HEK293 (cell line): ENCODE measurements around the gene ARTN.

Experiments
- CTCF ChIA-PET: fragments of 350-600 bp; formaldehyde crosslinking; extraction: SDS; loops from one replicate; lab custom pipeline; 2021; ENCODE audit warnings: antibody characterized with exemption; lab: Yijun Ruan, JAX
- POLR2A ChIA-PET: fragments of 300-600 bp; formaldehyde crosslinking; extraction: SDS; loops from one replicate; lab custom pipeline; 2020; ENCODE audit warnings: antibody characterized with exemption, inconsistent platforms; lab: Yijun Ruan, JAX
- H3K27ac ChIP-seq: fragments of 200-500 bp; sonication (Bioruptor generic); 2 replicates; pipeline ENCODE4 v1.5.1; 2014; ENCODE audit warnings: low read depth, low read length, control low read depth, inconsistent platforms; ENCODE audit errors: extremely low read depth
- H3K36me3 ChIP-seq, 2 experiments: fragments of 200-500 bp in 1 of 2; sonication (Bioruptor generic) in 1 of 2; 1 replicate in 1 of 2; 2 replicates in 1 of 2; pipeline ENCODE4 v1.5.1; 2014 to 2017; ENCODE audit warnings: inconsistent platforms in 2 of 2, low read length in 2 of 2; ENCODE audit not compliant: control insufficient read depth in 2 of 2, insufficient read depth in 1 of 2
- H3K4me1 ChIP-seq: fragments of 200-500 bp; sonication (Bioruptor generic); 2 replicates; pipeline ENCODE4 v1.5.1; 2014; ENCODE audit warnings: mild to moderate bottlenecking, low read length, inconsistent platforms; ENCODE audit not compliant: control insufficient read depth, insufficient read depth
- H3K4me3 ChIP-seq: 2 replicates; pipeline ENCODE4 v1.5.1; 2011; ENCODE audit warnings: low read depth, mild to moderate bottlenecking, control low read depth, low read length, moderate library complexity
- H3K9me3 ChIP-seq: fragments of 200-500 bp; sonication (Bioruptor generic); 2 replicates; pipeline ENCODE4 v1.5.1; 2014; ENCODE audit warnings: low read depth, low read length, inconsistent platforms; ENCODE audit not compliant: control insufficient read depth, insufficient read depth
- AEBP2 ChIP-seq: fragments of 450-650 bp; formaldehyde crosslinking; IDR thresholded peaks from 2 replicates; pipeline ENCODE4 v1.5.1; 2016; ENCODE audit warnings: missing biosample characterization, missing genetic modification characterization, borderline replicate concordance
- ATF2 ChIP-seq: fragments of 450-650 bp; formaldehyde crosslinking; IDR thresholded peaks from 2 replicates; pipeline ENCODE4 v1.5.1; 2016; ENCODE audit warnings: missing biosample characterization, missing genetic modification characterization, low read depth
- EGR2 ChIP-seq: fragments of 450-650 bp; formaldehyde crosslinking; IDR thresholded peaks from 2 replicates; pipeline ENCODE4 v1.5.1; 2016; ENCODE audit warnings: low read depth, missing biosample characterization, missing genetic modification characterization
- GLIS1 ChIP-seq: fragments of 450-650 bp; formaldehyde crosslinking; IDR thresholded peaks from 2 replicates; pipeline ENCODE4 v1.5.1; 2016; ENCODE audit warnings: missing biosample characterization, missing genetic modification characterization
- HOXC10 ChIP-seq: sonication (generic); formaldehyde crosslinking; IDR thresholded peaks from 2 replicates; pipeline ENCODE4 v1.8.1; 2023; ENCODE audit warnings: mild to moderate bottlenecking, missing genetic modification reagents
- IKZF3 ChIP-seq: fragments of 450-650 bp; IDR thresholded peaks from 2 replicates; pipeline ENCODE4 v1.5.0; 2018; ENCODE audit warnings: missing biosample characterization, mild to moderate bottlenecking, missing genetic modification characterization, moderate library complexity
- KLF8 ChIP-seq: fragments of 450-650 bp; formaldehyde crosslinking; IDR thresholded peaks from 2 replicates; pipeline ENCODE4 v1.5.1; 2016; ENCODE audit warnings: missing biosample characterization, missing genetic modification characterization
- MEIS1 ChIP-seq: sonication (generic); formaldehyde crosslinking; IDR thresholded peaks from 2 replicates; pipeline ENCODE4 v1.8.1; 2022; ENCODE audit warnings: missing genetic modification reagents, mild to moderate bottlenecking, borderline replicate concordance
- MZF1 ChIP-seq: fragments of 450-650 bp; formaldehyde crosslinking; IDR thresholded peaks from 2 replicates; pipeline ENCODE4 v1.5.1; 2017; ENCODE audit warnings: missing biosample characterization, missing genetic modification characterization, borderline replicate concordance
- PBX3 ChIP-seq: sonication (generic); formaldehyde crosslinking; IDR thresholded peaks from 2 replicates; pipeline ENCODE4 v1.8.1; 2022; ENCODE audit warnings: mild to moderate bottlenecking, moderate library complexity, missing genetic modification reagents
- SP2 ChIP-seq: fragments of 450-650 bp; formaldehyde crosslinking; IDR thresholded peaks from 2 replicates; pipeline ENCODE4 v1.5.1; 2016; ENCODE audit warnings: missing biosample characterization, missing genetic modification characterization
- ZFP3 ChIP-seq: fragments of 450-650 bp; formaldehyde crosslinking; IDR thresholded peaks from 2 replicates; pipeline ENCODE4 v1.5.1; 2016; ENCODE audit warnings: low read depth, missing biosample characterization, missing genetic modification characterization
- ZIC2 ChIP-seq: fragments of 450-650 bp; formaldehyde crosslinking; IDR thresholded peaks from 2 replicates; pipeline ENCODE4 v1.5.1; 2016; ENCODE audit warnings: missing biosample characterization, missing genetic modification characterization
- ZNF112 ChIP-seq: fragments of 450-650 bp; formaldehyde crosslinking; IDR thresholded peaks from 2 replicates; pipeline ENCODE4 v1.5.0; 2017; ENCODE audit warnings: missing biosample characterization, missing genetic modification characterization
- ZNF16 ChIP-seq: fragments of 450-650 bp; formaldehyde crosslinking; IDR thresholded peaks from 2 replicates; pipeline ENCODE4 v1.5.1; 2016; ENCODE audit warnings: low read depth, missing biosample characterization, missing genetic modification characterization
- ZNF174 ChIP-seq: fragments of 450-650 bp; formaldehyde crosslinking; IDR thresholded peaks from 2 replicates; pipeline ENCODE4 v1.5.0; 2017; ENCODE audit warnings: missing biosample characterization, mild to moderate bottlenecking, missing genetic modification characterization
- ZNF184 ChIP-seq: fragments of 450-650 bp; IDR thresholded peaks from 2 replicates; pipeline ENCODE4 v1.5.1; 2018; ENCODE audit warnings: missing biosample characterization, mild to moderate bottlenecking, missing genetic modification characterization
- ZNF2 ChIP-seq: fragments of 450-650 bp; formaldehyde crosslinking; IDR thresholded peaks from 2 replicates; pipeline ENCODE4 v1.5.1; 2016; ENCODE audit warnings: missing biosample characterization, missing genetic modification characterization
- ZNF202 ChIP-seq: fragments of 450-650 bp; formaldehyde crosslinking; IDR thresholded peaks from 2 replicates; pipeline ENCODE4 v1.5.1; 2016; ENCODE audit warnings: missing biosample characterization, missing genetic modification characterization, borderline replicate concordance
- ZNF221 ChIP-seq: fragments of 450-650 bp; formaldehyde crosslinking; IDR thresholded peaks from 2 replicates; pipeline ENCODE4 v1.5.1; 2017; ENCODE audit warnings: missing biosample characterization, missing genetic modification characterization, borderline replicate concordance
- ZNF335 ChIP-seq: fragments of 450-650 bp; formaldehyde crosslinking; conservative IDR thresholded peaks from 2 replicates; pipeline ENCODE4 v1.5.1; 2016; ENCODE audit warnings: missing biosample characterization, missing genetic modification characterization
- ZNF354C ChIP-seq: fragments of 450-650 bp; formaldehyde crosslinking; IDR thresholded peaks from 2 replicates; pipeline ENCODE4 v1.5.1; 2016; ENCODE audit warnings: missing biosample characterization, missing genetic modification characterization, low read depth, borderline replicate concordance
- ZNF398 ChIP-seq: fragments of 450-650 bp; formaldehyde crosslinking; IDR thresholded peaks from 2 replicates; pipeline ENCODE4 v1.5.1; 2017; ENCODE audit warnings: missing biosample characterization, missing genetic modification characterization
- ZNF404 ChIP-seq: fragments of 450-650 bp; formaldehyde crosslinking; IDR thresholded peaks from 2 replicates; pipeline ENCODE4 v1.5.1; 2017; ENCODE audit warnings: missing biosample characterization, missing genetic modification characterization
- ZNF510 ChIP-seq: fragments of 450-650 bp; formaldehyde crosslinking; IDR thresholded peaks from 2 replicates; pipeline ENCODE4 v1.5.1; 2018; ENCODE audit warnings: mild to moderate bottlenecking, missing genetic modification characterization, missing biosample characterization; ENCODE audit not compliant: insufficient replicate concordance
- ZNF544 ChIP-seq: fragments of 450-650 bp; formaldehyde crosslinking; IDR thresholded peaks from 2 replicates; pipeline ENCODE4 v1.5.0; 2017; ENCODE audit warnings: missing biosample characterization, missing genetic modification characterization
- ZNF626 ChIP-seq: fragments of 450-650 bp; sonication (Bioruptor Pico); formaldehyde crosslinking; IDR thresholded peaks from 2 replicates; pipeline ENCODE4 v1.5.1; 2018; ENCODE audit warnings: missing biosample characterization, missing genetic modification characterization, inconsistent platforms
- ZNF664 ChIP-seq: fragments of 450-650 bp; formaldehyde crosslinking; IDR thresholded peaks from 2 replicates; pipeline ENCODE4 v1.5.1; 2016; ENCODE audit warnings: missing biosample characterization, missing genetic modification characterization
- ZNF707 ChIP-seq: fragments of 450-650 bp; formaldehyde crosslinking; IDR thresholded peaks from 2 replicates; pipeline ENCODE4 v1.5.1; 2016; ENCODE audit warnings: missing biosample characterization, missing genetic modification characterization
- ZNF76 ChIP-seq: fragments of 450-650 bp; formaldehyde crosslinking; IDR thresholded peaks from 2 replicates; pipeline ENCODE4; 2016; ENCODE audit warnings: low read depth, missing biosample characterization, missing genetic modification characterization, borderline replicate concordance
- ZNF777 ChIP-seq: fragments of 450-650 bp; formaldehyde crosslinking; IDR thresholded peaks from 2 replicates; pipeline ENCODE4 v1.5.1; 2017; ENCODE audit warnings: missing biosample characterization, missing genetic modification characterization, borderline replicate concordance
- ZNF830 ChIP-seq: fragments of 450-650 bp; IDR thresholded peaks from 2 replicates; pipeline ENCODE4 v1.5.0; 2018; ENCODE audit warnings: missing biosample characterization, missing genetic modification characterization, low read depth, mild to moderate bottlenecking, moderate library complexity
- ZSCAN16 ChIP-seq: fragments of 450-650 bp; formaldehyde crosslinking; IDR thresholded peaks from 2 replicates; pipeline ENCODE4 v1.5.1; 2016; ENCODE audit warnings: missing biosample characterization, missing genetic modification characterization

Gene ARTN

DNA sequence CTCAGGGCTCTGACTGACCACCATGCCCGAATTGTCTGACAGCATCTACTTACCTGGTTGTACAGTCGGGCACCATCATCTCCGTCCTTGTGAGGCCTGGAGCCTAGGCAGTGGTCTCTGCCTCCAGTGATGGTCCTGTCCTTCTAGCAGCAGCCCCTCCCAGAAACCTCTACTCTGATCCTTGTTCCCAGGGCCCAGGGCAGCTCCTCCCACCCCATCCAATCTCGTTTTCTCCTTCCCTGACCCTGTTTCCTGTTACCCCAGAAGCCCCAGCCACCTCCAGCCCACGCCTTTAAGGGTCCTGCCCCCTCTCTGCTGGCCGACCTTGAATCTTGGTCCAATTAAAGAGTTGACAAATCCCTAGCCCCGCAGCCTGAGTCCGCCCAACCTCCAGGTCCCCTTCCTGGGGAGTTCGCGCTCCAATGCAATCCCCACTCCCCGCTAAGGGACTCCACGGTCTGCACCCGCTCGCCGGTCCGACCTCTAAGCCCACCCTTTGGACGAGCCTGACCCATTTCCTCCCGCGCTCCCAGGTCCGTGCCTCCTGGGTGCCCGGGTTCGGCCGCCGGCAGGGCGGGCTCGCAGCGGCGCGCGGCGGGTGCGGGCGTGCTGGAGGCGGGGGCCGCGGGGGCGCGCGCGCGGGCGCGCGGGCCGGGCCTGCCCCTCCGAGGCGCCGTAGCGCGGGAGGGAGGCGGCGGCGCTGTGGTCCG, 45.1 kb downstream of the ARTN start, which contains the start of gene B4GALT2:
Gene B4GALT2, plus strand, starts transcription at position 660 of the 710 bp plus-strand sequence. CDS start 1,951 bp downstream, outside the sequence.
- ChIA-PET POLR2A (interaction anchor here (0.6 to 1.3 kb wide), 3 partner anchors 9 to 31 kb away, joined by 3 to 4 read pairs (median 4); partner anchors contain the start of genes DPH2 and IPO13), CTCF (no interaction called here)
- Histone ChIP-seq H3K9me3 (no peaks in the 10 kb centered on the region), H3K36me3 (peaks cover 7 to 62% of the 10 kb centered on the region in 2 experiments; a peak in 2 of 3 replicates), H3K4me1 (peaks cover 3% of the 10 kb centered on the region; the same call in 1 of the 2 replicates), H3K27ac (peak within 1 kb of the TSS; percentile 67; the same call in 1 of the 2 replicates), H3K4me3 (peak within 1 kb of the TSS; percentile 67)
- TF ChIP-seq ZNF830 (tag by site-specific recombination): no peak
- no peak for TF ChIP-seq ZNF404 (tag by site-specific recombination)
- no peak for TF ChIP-seq ZNF184 (tag by site-specific recombination)
- peak; percentile 82; the same call in 1 of the 2 replicates for TF ChIP-seq MZF1 (tag by site-specific recombination)
- no peak for TF ChIP-seq ZSCAN16 (tag by site-specific recombination)
- peak; percentile 34; the same call in 1 of the 2 replicates for TF ChIP-seq KLF8 (tag by site-specific recombination)
- no peak for TF ChIP-seq ZNF221
- no peak for TF ChIP-seq ZNF174
- TF ChIP-seq IKZF3 (tag by site-specific recombination): no peak
- no peak for TF ChIP-seq ZNF16 (tag by site-specific recombination)
- TF ChIP-seq SP2 (tag by site-specific recombination): peak; percentile 90
- TF ChIP-seq ZFP3 (tag by site-specific recombination): no peak
- no peak for TF ChIP-seq PBX3 (CRISPR knock-in tag)
- TF ChIP-seq ZIC2 (tag by site-specific recombination): peak; percentile 22; the same call in 1 of the 2 replicates
- TF ChIP-seq ZNF202 (tag by site-specific recombination): no peak
- peak; percentile 85 for TF ChIP-seq ZNF76 (tag by site-specific recombination)
- no peak for TF ChIP-seq MEIS1 (CRISPR knock-in tag)
- TF ChIP-seq ZNF626 (tag by site-specific recombination): no peak
- no peak for TF ChIP-seq AEBP2 (tag by site-specific recombination)
- no peak for TF ChIP-seq GLIS1 (tag by site-specific recombination)
- TF ChIP-seq ZNF335 (tag by site-specific recombination): peak; percentile 59
- no peak for TF ChIP-seq ATF2 (tag by site-specific recombination)
- no peak for TF ChIP-seq ZNF112
- TF ChIP-seq ZNF544 (tag by site-specific recombination): no peak
- no peak for TF ChIP-seq ZNF354C (tag by site-specific recombination)
- no peak for TF ChIP-seq ZNF2 (tag by site-specific recombination)
- no peak for TF ChIP-seq ZNF664 (tag by site-specific recombination)
- TF ChIP-seq HOXC10 (CRISPR knock-in tag): no peak
- no peak for TF ChIP-seq ZNF510 (tag by site-specific recombination)
- TF ChIP-seq EGR2 (tag by site-specific recombination): peak; percentile 68
- TF ChIP-seq ZNF777 (tag by site-specific recombination): no peak
- TF ChIP-seq ZNF398 (tag by site-specific recombination): peak; percentile 16; the same call in 1 of the 2 replicates
- TF ChIP-seq ZNF707 (tag by site-specific recombination): no peak
